Dedifferentiated amniotic fluid mesenchymal stem cell (primary cell): Measurements from ENCODE around the gene SPATS1.
"Not testable (repeated sequence)": the region's sequence is repeated elsewhere in the genome, so short reads cannot be mapped to it uniquely, and the experiment has no call there.

Experiments
- DNase-seq: peaks from one replicate; pipeline ENCODE4 v3.0.0-alpha.2; 2016; ENCODE audit errors: extremely low spot score

The SPATS1 gene

GRCh38 chr6:44342052-44342451, 398 bp upstream of the SPATS1 start:
- DNase-seq, result no peak

GRCh38 chr6:44346818-44347217, 4.4 kb downstream of the SPATS1 start:
- not testable (repeated sequence) for DNase-seq

GRCh38 chr6:44349904-44350649, 7.6 kb downstream of the SPATS1 start:
- DNase-seq, result no peak

- DNase-seq, result not testable (repeated sequence)
Measured at GRCh38 chr6:44350650-44350994, 8.2 kb downstream of the SPATS1 start.

- no peak for DNase-seq
Measured at GRCh38 chr6:44352259-44352658, 9.8 kb downstream of the SPATS1 start.

- no peak for DNase-seq
Measured at GRCh38 chr6:44353336-44353735, 10.9 kb downstream of the SPATS1 start.

- DNase-seq, result no peak
Measured at GRCh38 chr6:44355640-44356039, 13.2 kb downstream of the SPATS1 start.

- DNase-seq, result no peak
Measured at GRCh38 chr6:44356487-44356886, 14.0 kb downstream of the SPATS1 start.

GRCh38 chr6:44359973-44360372, 17.5 kb downstream of the SPATS1 start:
- no peak for DNase-seq

- no peak for DNase-seq
Measured at GRCh38 chr6:44361947-44362346, 19.5 kb downstream of the SPATS1 start.

GRCh38 chr6:44363377-44363926, 21.0 kb downstream of the SPATS1 start:
- no peak for DNase-seq

- DNase-seq, result no peak
Measured at GRCh38 chr6:44366781-44367180, 24.3 kb downstream of the SPATS1 start.

GRCh38 chr6:44367681-44368080, 25.2 kb downstream of the SPATS1 start:
- no peak for DNase-seq

- no peak for DNase-seq
Measured at GRCh38 chr6:44373051-44373450, 30.6 kb downstream of the SPATS1 start.

GRCh38 chr6:44373787-44374186, 31.3 kb downstream of the SPATS1 start:
- DNase-seq, result no peak

- no peak for DNase-seq
Measured at GRCh38 chr6:44375071-44375470, 32.6 kb downstream of the SPATS1 start.

GRCh38 chr6:44377484-44377883, 35.0 kb downstream of the SPATS1 start:
- no peak for DNase-seq

GRCh38 chr6:44377971-44378370, 35.5 kb downstream of the SPATS1 start:
- no peak for DNase-seq

GRCh38 chr6:44381739-44382138, 39.3 kb downstream of the SPATS1 start:
- DNase-seq, result no peak

GRCh38 chr6:44386364-44386928, 44.0 kb downstream of the SPATS1 start:
- DNase-seq, result peak; percentile 39

GRCh38 chr6:44386929-44387345, 44.5 kb downstream of the SPATS1 start:
- no peak for DNase-seq

GRCh38 chr6:44387346-44388134, 45.1 kb downstream of the SPATS1 start, which contains the start of gene CDC5L:
CDC5L (plus strand) TSS chr6:44387706; CDS start chr6:44387824, 118 bp downstream.
- DNase-seq, result peak; percentile 99

- DNase-seq, result no peak
Measured at GRCh38 chr6:44388135-44388487, 45.7 kb downstream of the SPATS1 start.
